HEK293 (cell line): ENCODE measurements around the gene PDK3.

Experiments used
- CTCF ChIA-PET: fragments of 350-600 bp; formaldehyde crosslinking; extraction: SDS; loops from one replicate; lab custom pipeline; 2021; ENCODE audit warnings: antibody characterized with exemption; lab: Yijun Ruan, JAX
- POLR2A ChIA-PET: fragments of 300-600 bp; formaldehyde crosslinking; extraction: SDS; loops from one replicate; lab custom pipeline; 2020; ENCODE audit warnings: antibody characterized with exemption, inconsistent platforms; lab: Yijun Ruan, JAX
- H3K27ac ChIP-seq: fragments of 200-500 bp; sonication (Bioruptor generic); 2 replicates; pipeline ENCODE4 v1.5.1; 2014; ENCODE audit warnings: low read depth, low read length, control low read depth, inconsistent platforms; ENCODE audit errors: extremely low read depth
- H3K36me3 ChIP-seq, 2 experiments: fragments of 200-500 bp in 1 of 2; sonication (Bioruptor generic) in 1 of 2; 1 replicate in 1 of 2; 2 replicates in 1 of 2; pipeline ENCODE4 v1.5.1; 2014 to 2017; ENCODE audit warnings: inconsistent platforms in 2 of 2, low read length in 2 of 2; ENCODE audit not compliant: control insufficient read depth in 2 of 2, insufficient read depth in 1 of 2
- H3K4me1 ChIP-seq: fragments of 200-500 bp; sonication (Bioruptor generic); 2 replicates; pipeline ENCODE4 v1.5.1; 2014; ENCODE audit warnings: mild to moderate bottlenecking, low read length, inconsistent platforms; ENCODE audit not compliant: control insufficient read depth, insufficient read depth
- H3K4me3 ChIP-seq: 2 replicates; pipeline ENCODE4 v1.5.1; 2011; ENCODE audit warnings: low read depth, mild to moderate bottlenecking, control low read depth, low read length, moderate library complexity
- H3K9me3 ChIP-seq: fragments of 200-500 bp; sonication (Bioruptor generic); 2 replicates; pipeline ENCODE4 v1.5.1; 2014; ENCODE audit warnings: low read depth, low read length, inconsistent platforms; ENCODE audit not compliant: control insufficient read depth, insufficient read depth
- EGR2 ChIP-seq: fragments of 450-650 bp; formaldehyde crosslinking; IDR thresholded peaks from 2 replicates; pipeline ENCODE4 v1.5.1; 2016; ENCODE audit warnings: low read depth, missing biosample characterization, missing genetic modification characterization
- HOXA7 ChIP-seq: sonication (generic); formaldehyde crosslinking; IDR thresholded peaks from 2 replicates; pipeline ENCODE4 v1.8.1; 2022; ENCODE audit warnings: missing genetic modification reagents, borderline replicate concordance
- MEIS1 ChIP-seq: sonication (generic); formaldehyde crosslinking; IDR thresholded peaks from 2 replicates; pipeline ENCODE4 v1.8.1; 2022; ENCODE audit warnings: missing genetic modification reagents, mild to moderate bottlenecking, borderline replicate concordance
- REPIN1 ChIP-seq: fragments of 450-650 bp; formaldehyde crosslinking; IDR thresholded peaks from 2 replicates; pipeline ENCODE4 v1.5.1; 2017; ENCODE audit warnings: missing biosample characterization, missing genetic modification characterization, low read depth
- SCRT2 ChIP-seq: fragments of 450-650 bp; formaldehyde crosslinking; IDR thresholded peaks from 2 replicates; pipeline ENCODE4 v1.5.1; 2016; ENCODE audit warnings: missing biosample characterization, missing genetic modification characterization
- TCF7L2 ChIP-seq: IDR thresholded peaks from 2 replicates; pipeline ENCODE4 v1.6.1; 2011; ENCODE audit warnings: low read depth, mild to moderate bottlenecking, inconsistent platforms, low read length, moderate library complexity, borderline replicate concordance
- ZBTB7A ChIP-seq: fragments of 450-650 bp; formaldehyde crosslinking; IDR thresholded peaks from 2 replicates; pipeline ENCODE4 v1.5.1; 2016; ENCODE audit warnings: low read depth, missing biosample characterization, missing genetic modification characterization
- ZFHX2 ChIP-seq: fragments of 450-650 bp; formaldehyde crosslinking; conservative IDR thresholded peaks from 2 replicates; pipeline ENCODE4 v1.5.1; 2016; ENCODE audit warnings: missing biosample characterization, missing genetic modification characterization
- ZFP3 ChIP-seq: fragments of 450-650 bp; formaldehyde crosslinking; IDR thresholded peaks from 2 replicates; pipeline ENCODE4 v1.5.1; 2016; ENCODE audit warnings: low read depth, missing biosample characterization, missing genetic modification characterization
- ZNF138 ChIP-seq: fragments of 450-650 bp; formaldehyde crosslinking; IDR thresholded peaks from 2 replicates; pipeline ENCODE4 v1.5.1; 2016; ENCODE audit warnings: missing biosample characterization, missing genetic modification characterization, borderline replicate concordance
- ZNF140 ChIP-seq: fragments of 450-650 bp; formaldehyde crosslinking; IDR thresholded peaks from 2 replicates; pipeline ENCODE4 v1.5.1; 2016; ENCODE audit warnings: missing biosample characterization, missing genetic modification characterization
- ZNF155 ChIP-seq: fragments of 450-650 bp; formaldehyde crosslinking; IDR thresholded peaks from 2 replicates; pipeline ENCODE4 v1.5.1; 2016; ENCODE audit warnings: missing biosample characterization, missing genetic modification characterization
- ZNF239 ChIP-seq: fragments of 450-650 bp; formaldehyde crosslinking; IDR thresholded peaks from 2 replicates; pipeline ENCODE4 v1.5.1; 2016; ENCODE audit warnings: missing biosample characterization, missing genetic modification characterization
- ZNF302 ChIP-seq: fragments of 450-650 bp; formaldehyde crosslinking; IDR thresholded peaks from 2 replicates; pipeline ENCODE4 v1.5.1; 2016; ENCODE audit warnings: missing biosample characterization, missing genetic modification characterization, low read depth
- ZNF335 ChIP-seq: fragments of 450-650 bp; formaldehyde crosslinking; conservative IDR thresholded peaks from 2 replicates; pipeline ENCODE4 v1.5.1; 2016; ENCODE audit warnings: missing biosample characterization, missing genetic modification characterization
- ZNF37A ChIP-seq: fragments of 450-650 bp; IDR thresholded peaks from 2 replicates; pipeline ENCODE4 v1.5.1; 2018; ENCODE audit warnings: missing biosample characterization, missing genetic modification characterization
- ZNF394 ChIP-seq: fragments of 450-650 bp; formaldehyde crosslinking; IDR thresholded peaks from 2 replicates; pipeline ENCODE4 v1.5.1; 2016; ENCODE audit warnings: missing biosample characterization, missing genetic modification characterization, mild to moderate bottlenecking, moderate library complexity, borderline replicate concordance
- ZNF404 ChIP-seq: fragments of 450-650 bp; formaldehyde crosslinking; IDR thresholded peaks from 2 replicates; pipeline ENCODE4 v1.5.1; 2017; ENCODE audit warnings: missing biosample characterization, missing genetic modification characterization
- ZNF423 ChIP-seq: fragments of 450-650 bp; formaldehyde crosslinking; IDR thresholded peaks from 2 replicates; pipeline ENCODE4 v1.5.1; 2016; ENCODE audit warnings: missing biosample characterization, missing genetic modification characterization
- ZNF514 ChIP-seq: fragments of 450-650 bp; formaldehyde crosslinking; IDR thresholded peaks from 2 replicates; pipeline ENCODE4 v1.5.1; 2016; ENCODE audit warnings: missing biosample characterization, missing genetic modification characterization
- ZNF549 ChIP-seq: fragments of 450-650 bp; IDR thresholded peaks from 2 replicates; pipeline ENCODE4 v1.5.1; 2018; ENCODE audit warnings: missing biosample characterization, missing genetic modification characterization, mild to moderate bottlenecking, inconsistent platforms, moderate library complexity
- ZNF555 ChIP-seq: fragments of 450-650 bp; formaldehyde crosslinking; conservative IDR thresholded peaks from 2 replicates; pipeline ENCODE4 v1.5.1; 2017; ENCODE audit warnings: missing biosample characterization, mild to moderate bottlenecking, missing genetic modification characterization, inconsistent platforms
- ZNF561 ChIP-seq: fragments of 450-650 bp; IDR thresholded peaks from 2 replicates; pipeline ENCODE4 v1.5.1; 2018; ENCODE audit warnings: missing biosample characterization, missing genetic modification characterization, borderline replicate concordance
- ZNF701 ChIP-seq: fragments of 450-650 bp; formaldehyde crosslinking; IDR thresholded peaks from 2 replicates; pipeline ENCODE4 v1.5.1; 2016; ENCODE audit warnings: missing biosample characterization, missing genetic modification characterization
- TF ChIP-seq, protein P1 (sequence below): fragments of 450-650 bp; formaldehyde crosslinking; IDR thresholded peaks from 2 replicates; pipeline ENCODE4; 2016; ENCODE audit warnings: missing biosample characterization, missing genetic modification characterization
- TF ChIP-seq, protein P2 (sequence below): fragments of 450-650 bp; formaldehyde crosslinking; IDR thresholded peaks from 2 replicates; pipeline ENCODE4 v1.5.1; 2016; ENCODE audit warnings: missing biosample characterization, missing genetic modification characterization, low read depth
- TF ChIP-seq, protein P3 (sequence below): fragments of 450-650 bp; formaldehyde crosslinking; IDR thresholded peaks from 2 replicates; pipeline ENCODE4 v1.5.1; 2016; ENCODE audit warnings: missing biosample characterization, missing genetic modification characterization
- TF ChIP-seq, protein P4 (sequence below): fragments of 450-650 bp; formaldehyde crosslinking; IDR thresholded peaks from 2 replicates; pipeline ENCODE4 v1.5.1; 2016; ENCODE audit warnings: missing biosample characterization, missing genetic modification characterization
- TF ChIP-seq, protein P5 (sequence below): fragments of 450-650 bp; formaldehyde crosslinking; IDR thresholded peaks from 2 replicates; pipeline ENCODE4 v1.5.1; 2016; ENCODE audit warnings: missing biosample characterization, missing genetic modification characterization

PDK3 gene

DNA sequence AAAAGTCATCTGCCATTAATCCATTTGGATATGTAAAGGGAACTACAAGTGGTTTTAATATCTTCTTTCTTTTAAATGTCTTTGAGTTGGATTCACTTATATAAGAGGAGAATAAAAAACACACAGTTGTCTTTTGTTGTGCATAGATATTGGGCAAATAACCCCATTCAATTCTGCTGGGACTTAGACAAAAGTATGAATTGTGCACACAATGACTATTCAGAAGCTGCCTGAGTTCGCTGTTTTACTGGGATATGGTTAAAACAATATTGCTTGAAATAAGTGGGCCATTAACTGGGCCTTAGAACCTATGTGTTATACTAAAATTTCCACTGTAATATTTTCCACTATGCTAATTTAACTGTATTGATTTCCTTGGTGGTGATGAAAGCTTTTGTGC, 110.4 kb downstream of the PDK3 start:
- ChIA-PET CTCF (no interaction called here), POLR2A (no interaction called here)
- Histone ChIP-seq H3K36me3 (no peaks in the 10 kb centered on the region), H3K4me3 (no peak overlapping the region), H3K4me1 (no peaks in the 10 kb centered on the region)
- TF ChIP-seq ZBTB7A (tag by site-specific recombination) (no peak), ZNF701 (tag by site-specific recombination) (no peak), ZNF138 (tag by site-specific recombination) (no peak), ZNF555 (tag by site-specific recombination) (no peak), ZNF335 (no peak), ZNF37A (tag by site-specific recombination) (no peak), HOXA7 (no peak), ZNF140 (tag by site-specific recombination) (no peak), ZNF404 (tag by site-specific recombination) (no peak), TCF7L2 (no peak), ZNF423 (tag by site-specific recombination) (no peak), ZNF302 (tag by site-specific recombination) (no peak), REPIN1 (no peak), ZNF561 (tag by site-specific recombination) (no peak), ZFP3 (tag by site-specific recombination) (no peak)
- TF ChIP-seq, protein P1, sequence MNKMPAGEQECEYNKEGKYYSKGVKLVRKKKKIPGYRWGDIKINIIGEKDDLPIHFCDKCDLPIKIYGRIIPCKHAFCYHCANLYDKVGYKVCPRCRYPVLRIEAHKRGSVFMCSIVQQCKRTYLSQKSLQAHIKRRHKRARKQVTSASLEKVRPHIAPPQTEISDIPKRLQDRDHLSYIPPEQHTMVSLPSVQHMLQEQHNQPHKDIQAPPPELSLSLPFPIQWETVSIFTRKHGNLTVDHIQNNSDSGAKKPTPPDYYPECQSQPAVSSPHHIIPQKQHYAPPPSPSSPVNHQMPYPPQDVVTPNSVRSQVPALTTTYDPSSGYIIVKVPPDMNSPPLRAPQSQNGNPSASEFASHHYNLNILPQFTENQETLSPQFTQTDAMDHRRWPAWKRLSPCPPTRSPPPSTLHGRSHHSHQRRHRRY (tag by site-specific recombination) = no peak
- TF ChIP-seq, protein P2, sequence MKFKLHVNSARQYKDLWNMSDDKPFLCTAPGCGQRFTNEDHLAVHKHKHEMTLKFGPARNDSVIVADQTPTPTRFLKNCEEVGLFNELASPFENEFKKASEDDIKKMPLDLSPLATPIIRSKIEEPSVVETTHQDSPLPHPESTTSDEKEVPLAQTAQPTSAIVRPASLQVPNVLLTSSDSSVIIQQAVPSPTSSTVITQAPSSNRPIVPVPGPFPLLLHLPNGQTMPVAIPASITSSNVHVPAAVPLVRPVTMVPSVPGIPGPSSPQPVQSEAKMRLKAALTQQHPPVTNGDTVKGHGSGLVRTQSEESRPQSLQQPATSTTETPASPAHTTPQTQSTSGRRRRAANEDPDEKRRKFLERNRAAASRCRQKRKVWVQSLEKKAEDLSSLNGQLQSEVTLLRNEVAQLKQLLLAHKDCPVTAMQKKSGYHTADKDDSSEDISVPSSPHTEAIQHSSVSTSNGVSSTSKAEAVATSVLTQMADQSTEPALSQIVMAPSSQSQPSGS (tag by site-specific recombination) = no peak
- TF ChIP-seq, protein P3, sequence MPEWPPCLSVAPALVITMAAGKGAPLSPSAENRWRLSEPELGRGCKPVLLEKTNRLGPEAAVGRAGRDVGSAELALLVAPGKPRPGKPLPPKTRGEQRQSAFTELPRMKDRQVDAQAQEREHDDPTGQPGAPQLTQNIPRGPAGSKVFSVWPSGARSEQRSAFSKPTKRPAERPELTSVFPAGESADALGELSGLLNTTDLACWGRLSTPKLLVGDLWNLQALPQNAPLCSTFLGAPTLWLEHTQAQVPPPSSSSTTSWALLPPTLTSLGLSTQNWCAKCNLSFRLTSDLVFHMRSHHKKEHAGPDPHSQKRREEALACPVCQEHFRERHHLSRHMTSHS (tag by site-specific recombination) = no peak
- TF ChIP-seq, all 188 proteins: peak for 0
- no peaks in the 10 kb centered on the region for H3K9me3 ChIP-seq
- H3K27ac ChIP-seq = no peak overlapping the region

DNA sequence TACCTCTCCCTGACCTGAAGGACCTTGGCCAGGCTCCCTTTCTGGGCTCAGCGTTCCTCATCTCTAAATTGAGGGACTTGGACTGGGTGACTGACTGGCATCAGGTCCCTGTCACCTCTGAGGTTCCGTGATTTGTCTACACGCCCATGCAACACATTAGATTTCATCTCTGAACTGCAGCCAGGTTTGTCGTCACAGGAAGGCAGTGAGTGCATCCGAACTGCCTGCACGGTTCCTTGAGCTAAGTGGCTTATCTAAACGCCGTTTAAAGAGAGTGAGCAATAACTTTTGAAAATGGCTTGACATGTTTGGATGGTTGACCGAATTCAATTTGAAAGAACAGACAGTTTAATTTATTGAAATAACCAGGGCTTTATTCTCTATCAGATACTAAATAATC, 112.0 kb downstream of the PDK3 start:
- Histone ChIP-seq H3K4me3 (no peak overlapping the region), H3K36me3 (no peaks in the 10 kb centered on the region), H3K9me3 (no peaks in the 10 kb centered on the region), H3K27ac (no peak overlapping the region), H3K4me1 (no peaks in the 10 kb centered on the region)
- CTCF ChIA-PET = interaction anchor here (0.6 kb wide), 1 partner anchor 567 kb away, joined by 3 read pairs; no protein-coding TSS in a partner anchor
- POLR2A ChIA-PET = no interaction called here
- TF ChIP-seq ZNF155 (tag by site-specific recombination) = no peak
- TF ChIP-seq, protein P4, sequence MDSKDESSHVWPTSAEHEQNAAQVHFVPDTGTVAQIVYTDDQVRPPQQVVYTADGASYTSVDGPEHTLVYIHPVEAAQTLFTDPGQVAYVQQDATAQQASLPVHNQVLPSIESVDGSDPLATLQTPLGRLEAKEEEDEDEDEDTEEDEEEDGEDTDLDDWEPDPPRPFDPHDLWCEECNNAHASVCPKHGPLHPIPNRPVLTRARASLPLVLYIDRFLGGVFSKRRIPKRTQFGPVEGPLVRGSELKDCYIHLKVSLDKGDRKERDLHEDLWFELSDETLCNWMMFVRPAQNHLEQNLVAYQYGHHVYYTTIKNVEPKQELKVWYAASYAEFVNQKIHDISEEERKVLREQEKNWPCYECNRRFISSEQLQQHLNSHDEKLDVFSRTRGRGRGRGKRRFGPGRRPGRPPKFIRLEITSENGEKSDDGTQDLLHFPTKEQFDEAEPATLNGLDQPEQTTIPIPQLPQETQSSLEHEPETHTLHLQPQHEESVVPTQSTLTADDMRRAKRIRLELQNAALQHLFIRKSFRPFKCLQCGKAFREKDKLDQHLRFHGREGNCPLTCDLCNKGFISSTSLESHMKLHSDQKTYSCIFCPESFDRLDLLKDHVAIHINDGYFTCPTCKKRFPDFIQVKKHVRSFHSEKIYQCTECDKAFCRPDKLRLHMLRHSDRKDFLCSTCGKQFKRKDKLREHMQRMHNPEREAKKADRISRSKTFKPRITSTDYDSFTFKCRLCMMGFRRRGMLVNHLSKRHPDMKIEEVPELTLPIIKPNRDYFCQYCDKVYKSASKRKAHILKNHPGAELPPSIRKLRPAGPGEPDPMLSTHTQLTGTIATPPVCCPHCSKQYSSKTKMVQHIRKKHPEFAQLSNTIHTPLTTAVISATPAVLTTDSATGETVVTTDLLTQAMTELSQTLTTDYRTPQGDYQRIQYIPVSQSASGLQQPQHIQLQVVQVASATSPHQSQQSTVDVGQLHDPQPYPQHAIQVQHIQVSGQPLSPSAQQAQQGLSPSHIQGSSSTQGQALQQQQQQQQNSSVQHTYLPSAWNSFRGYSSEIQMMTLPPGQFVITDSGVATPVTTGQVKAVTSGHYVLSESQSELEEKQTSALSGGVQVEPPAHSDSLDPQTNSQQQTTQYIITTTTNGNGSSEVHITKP (tag by site-specific recombination) = no peak
- TF ChIP-seq ZNF514 (tag by site-specific recombination) = no peak
- TF ChIP-seq, protein P5, sequence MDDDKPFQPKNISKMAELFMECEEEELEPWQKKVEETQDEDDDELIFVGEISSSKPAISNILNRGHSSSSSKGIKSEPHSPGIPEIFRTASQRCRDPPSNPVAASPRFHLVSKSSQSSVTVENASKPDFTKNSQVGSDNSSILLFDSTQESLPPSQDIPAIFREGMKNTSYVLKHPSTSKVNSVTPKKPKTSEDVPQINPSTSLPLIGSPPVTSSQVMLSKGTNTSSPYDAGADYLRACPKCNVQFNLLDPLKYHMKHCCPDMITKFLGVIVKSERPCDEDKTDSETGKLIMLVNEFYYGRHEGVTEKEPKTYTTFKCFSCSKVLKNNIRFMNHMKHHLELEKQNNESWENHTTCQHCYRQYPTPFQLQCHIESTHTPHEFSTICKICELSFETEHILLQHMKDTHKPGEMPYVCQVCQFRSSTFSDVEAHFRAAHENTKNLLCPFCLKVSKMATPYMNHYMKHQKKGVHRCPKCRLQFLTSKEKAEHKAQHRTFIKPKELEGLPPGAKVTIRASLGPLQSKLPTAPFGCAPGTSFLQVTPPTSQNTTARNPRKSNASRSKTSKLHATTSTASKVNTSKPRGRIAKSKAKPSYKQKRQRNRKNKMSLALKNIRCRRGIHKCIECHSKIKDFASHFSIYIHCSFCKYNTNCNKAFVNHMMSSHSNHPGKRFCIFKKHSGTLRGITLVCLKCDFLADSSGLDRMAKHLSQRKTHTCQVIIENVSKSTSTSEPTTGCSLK = no peak
- TF ChIP-seq SCRT2 = no peak
- TF ChIP-seq ZNF549 (tag by site-specific recombination) = no peak
- TF ChIP-seq ZNF239 (tag by site-specific recombination) = no peak
- no peak for TF ChIP-seq ZFHX2 (tag by site-specific recombination)
- TF ChIP-seq ZNF394 (tag by site-specific recombination) = no peak
- TF ChIP-seq EGR2 = no peak
- TF ChIP-seq MEIS1 (CRISPR knock-in tag) = no peak
